Tibial nerve (tissue), 4 donors: ENCODE data around the gene SMARCAL1.

Experiments used
- EP300 ChIP-seq, 2 donors: sonication (generic); formaldehyde crosslinking; IDR thresholded peaks; one replicate each; pipeline ENCODE4 v1.6.1; 2017; ENCODE audit warnings: antibody characterized with exemption in 2 of 2, mild to moderate bottlenecking in 1 of 2
- POLR2A ChIP-seq, 2 donors: fragments of 450-650 bp; IDR thresholded peaks; one replicate each; pipeline ENCODE4 v1.6.1; 2017; ENCODE audit warnings: antibody characterized with exemption in 2 of 2, mild to moderate bottlenecking in 2 of 2, moderate library complexity in 2 of 2
- TF ChIP-seq, protein P1 (sequence below), 5 experiments: fragments of 200-600 bp in 3 of 5; fragments of 450-650 bp in 2 of 5; sonication (generic) in 3 of 5; IDR thresholded peaks; one replicate each; pipeline ENCODE4 v1.5.1; 2016 to 2019; ENCODE audit warnings: antibody characterized with exemption in 5 of 5, mild to moderate bottlenecking in 3 of 5, moderate library complexity in 2 of 5

DNA sequence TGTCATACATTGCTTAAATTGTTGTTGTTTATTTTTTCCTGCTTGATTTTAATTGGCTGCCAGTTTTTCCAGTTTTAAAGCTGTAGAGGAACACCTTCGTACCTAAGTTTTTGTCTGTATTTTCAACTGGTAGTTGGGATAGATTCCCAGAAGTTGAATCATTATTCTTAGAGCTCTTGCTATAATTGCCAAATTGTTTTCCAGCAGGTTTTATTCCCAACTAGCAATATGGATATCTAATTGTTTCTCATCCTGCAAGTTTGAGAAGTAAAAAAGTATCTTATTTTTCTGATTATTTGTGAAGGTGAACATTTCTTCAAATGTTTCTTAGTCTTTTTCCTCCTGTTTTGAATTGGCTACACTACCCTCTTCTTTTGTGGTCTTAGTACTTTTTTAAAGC lies 6.7 kb downstream of the SMARCAL1 start:
- TF ChIP-seq, protein P1, sequence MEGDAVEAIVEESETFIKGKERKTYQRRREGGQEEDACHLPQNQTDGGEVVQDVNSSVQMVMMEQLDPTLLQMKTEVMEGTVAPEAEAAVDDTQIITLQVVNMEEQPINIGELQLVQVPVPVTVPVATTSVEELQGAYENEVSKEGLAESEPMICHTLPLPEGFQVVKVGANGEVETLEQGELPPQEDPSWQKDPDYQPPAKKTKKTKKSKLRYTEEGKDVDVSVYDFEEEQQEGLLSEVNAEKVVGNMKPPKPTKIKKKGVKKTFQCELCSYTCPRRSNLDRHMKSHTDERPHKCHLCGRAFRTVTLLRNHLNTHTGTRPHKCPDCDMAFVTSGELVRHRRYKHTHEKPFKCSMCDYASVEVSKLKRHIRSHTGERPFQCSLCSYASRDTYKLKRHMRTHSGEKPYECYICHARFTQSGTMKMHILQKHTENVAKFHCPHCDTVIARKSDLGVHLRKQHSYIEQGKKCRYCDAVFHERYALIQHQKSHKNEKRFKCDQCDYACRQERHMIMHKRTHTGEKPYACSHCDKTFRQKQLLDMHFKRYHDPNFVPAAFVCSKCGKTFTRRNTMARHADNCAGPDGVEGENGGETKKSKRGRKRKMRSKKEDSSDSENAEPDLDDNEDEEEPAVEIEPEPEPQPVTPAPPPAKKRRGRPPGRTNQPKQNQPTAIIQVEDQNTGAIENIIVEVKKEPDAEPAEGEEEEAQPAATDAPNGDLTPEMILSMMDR (IDR thresholded peaks at IDR 0.05) = no peak
- TF ChIP-seq POLR2A (IDR thresholded peaks at IDR 0.05) (no peak), EP300 (IDR thresholded peaks at IDR 0.05) (no peak)
